HG02588 (cell line): Measurements from ENCODE around the gene SYNGR3.
"Not testable (repeated sequence)": the region's sequence is repeated elsewhere in the genome, so short reads cannot be mapped to it uniquely, and the experiment has no call there.

Experiments
- ATAC-seq: cut with Tn5 transposase; IDR thresholded peaks from one replicate; pipeline ENCODE4 v1.9.1; 2021; ENCODE audit warnings: mild to moderate bottlenecking, moderate library complexity; ENCODE audit not compliant: unreplicated experiment

Gene SYNGR3

DNA sequence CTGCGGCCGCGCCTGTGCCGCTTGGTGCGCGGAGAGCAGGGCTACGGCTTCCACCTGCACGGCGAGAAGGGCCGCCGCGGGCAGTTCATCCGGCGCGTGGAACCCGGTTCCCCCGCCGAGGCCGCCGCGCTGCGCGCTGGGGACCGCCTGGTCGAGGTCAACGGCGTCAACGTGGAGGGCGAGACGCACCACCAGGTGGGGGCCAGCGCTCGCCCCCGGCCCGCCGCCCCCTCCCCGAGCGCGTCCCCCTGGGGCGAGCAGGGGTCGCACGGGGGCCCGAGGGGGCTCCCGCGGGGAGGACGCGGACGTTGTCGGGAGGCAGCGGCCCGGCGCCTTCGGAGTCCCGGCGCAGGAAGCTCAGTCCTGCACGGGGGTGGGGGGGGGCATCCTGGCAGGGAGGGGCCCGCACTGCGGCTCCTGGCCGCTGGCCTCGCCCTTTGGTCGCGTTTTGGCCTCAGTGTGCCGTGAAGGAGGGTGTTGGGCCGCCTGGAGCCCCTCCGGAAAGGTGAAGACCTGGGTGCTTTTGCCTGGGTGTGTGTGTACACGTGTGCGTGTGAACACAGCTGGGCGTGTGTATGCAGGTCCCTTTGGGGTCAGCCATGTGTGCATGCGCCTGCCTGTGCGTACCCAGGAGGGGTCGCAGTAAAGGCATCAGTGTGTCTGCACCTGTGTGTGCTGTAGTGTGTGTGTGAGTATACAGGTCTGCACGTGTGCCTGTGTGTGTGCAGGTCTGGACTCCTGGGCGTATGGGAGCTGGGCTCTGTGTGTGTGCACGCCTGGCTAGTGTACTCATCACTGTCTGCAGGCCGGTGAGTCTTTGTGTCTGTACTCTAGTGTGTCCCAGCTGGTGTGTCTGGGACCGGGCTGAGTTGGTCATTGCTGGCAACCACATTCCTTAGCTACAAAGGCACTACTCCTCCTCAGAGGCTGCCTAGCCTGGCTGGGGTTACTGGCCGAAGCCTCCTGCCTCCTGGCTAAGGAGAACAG is 37.5 kb downstream of the SYNGR3 start:
- ATAC-seq, result no peak

DNA sequence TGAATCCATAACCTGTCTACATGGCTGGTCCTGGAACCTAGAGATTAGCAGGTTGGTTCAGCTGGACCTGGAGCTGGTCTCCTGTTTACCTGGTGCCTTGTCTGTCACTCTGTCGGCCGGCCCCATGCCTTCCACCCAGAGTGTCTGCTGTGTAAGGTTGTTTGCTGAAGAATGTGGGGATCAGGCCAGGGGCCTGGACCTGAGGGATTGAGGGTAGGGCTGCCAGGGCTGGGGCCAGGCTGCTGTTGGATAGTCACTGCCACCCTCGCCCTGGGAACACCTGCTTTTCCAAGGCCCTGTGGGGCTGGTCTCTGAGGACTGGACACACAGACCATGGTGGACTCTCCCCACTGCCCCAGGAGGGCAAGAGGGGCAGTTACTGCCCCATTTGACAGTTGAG is 38.4 kb downstream of the SYNGR3 start:
- no peak for ATAC-seq

DNA sequence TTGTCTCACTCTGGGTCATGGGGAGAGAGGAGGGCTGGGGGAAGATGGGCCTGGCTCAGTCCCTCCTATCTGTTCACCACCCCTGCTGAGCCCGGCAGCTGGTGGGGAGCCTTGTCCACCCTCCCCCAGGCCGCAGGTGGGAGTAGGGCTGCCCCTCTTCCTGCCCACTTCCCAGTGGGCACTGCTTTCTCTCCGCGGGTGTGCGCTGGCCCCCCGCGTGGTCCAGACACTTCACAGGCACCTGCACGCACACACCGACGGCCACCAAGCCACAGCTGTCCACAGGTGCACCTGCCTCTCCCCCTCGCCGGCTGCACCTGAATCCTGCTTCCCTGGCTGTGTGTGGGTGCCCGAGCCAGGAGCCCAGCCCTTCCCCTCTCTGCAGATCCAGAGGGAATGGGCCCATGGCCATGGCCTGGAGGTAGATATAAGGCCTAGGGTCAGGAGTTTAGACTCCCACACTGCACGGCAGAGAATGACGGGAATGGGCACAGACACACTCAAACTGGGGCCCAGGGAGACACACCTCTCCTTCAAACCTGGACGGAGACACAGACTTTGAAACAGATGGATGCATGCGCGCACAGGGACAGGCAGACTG is 39.0 kb downstream of the SYNGR3 start:
- no peak for ATAC-seq

DNA sequence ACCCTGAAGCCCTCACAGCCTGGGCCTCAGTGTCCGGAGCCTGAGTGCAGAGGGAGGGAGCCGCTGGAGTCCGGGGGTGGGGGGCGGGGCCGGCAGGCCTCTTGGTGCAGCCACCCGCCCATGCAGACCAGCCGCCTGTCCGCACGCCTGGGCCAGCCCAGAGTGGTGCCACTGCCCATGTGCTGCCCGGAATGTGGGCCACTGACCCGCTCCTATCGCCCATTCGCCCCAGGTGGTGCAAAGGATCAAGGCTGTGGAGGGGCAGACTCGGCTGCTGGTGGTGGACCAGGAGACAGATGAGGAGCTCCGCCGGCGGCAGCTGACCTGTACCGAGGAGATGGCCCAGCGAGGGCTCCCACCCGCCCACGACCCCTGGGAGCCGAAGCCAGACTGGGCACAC is 39.6 kb downstream of the SYNGR3 start:
- ATAC-seq, result no peak

DNA sequence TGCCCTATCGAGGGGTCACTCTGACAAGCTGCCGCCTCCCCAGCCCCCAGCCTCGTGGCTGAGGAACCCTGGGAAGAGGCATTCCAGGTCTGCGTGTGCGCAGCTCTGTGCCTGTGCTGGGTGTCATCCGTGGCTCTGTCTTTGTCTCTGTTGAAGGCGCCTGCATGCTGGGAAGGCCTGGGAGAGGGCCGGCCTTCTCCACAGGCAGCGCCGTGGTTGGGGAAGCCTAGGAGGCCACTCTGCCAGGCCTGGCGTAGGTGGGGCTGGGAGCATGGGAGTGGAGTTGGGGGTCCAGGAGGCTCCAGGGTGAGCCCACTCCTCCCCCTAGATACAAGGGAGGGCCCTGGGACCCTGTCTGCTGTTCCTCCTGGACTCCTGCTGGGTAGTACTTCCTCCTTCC is 40.3 kb downstream of the SYNGR3 start:
- no peak for ATAC-seq

DNA sequence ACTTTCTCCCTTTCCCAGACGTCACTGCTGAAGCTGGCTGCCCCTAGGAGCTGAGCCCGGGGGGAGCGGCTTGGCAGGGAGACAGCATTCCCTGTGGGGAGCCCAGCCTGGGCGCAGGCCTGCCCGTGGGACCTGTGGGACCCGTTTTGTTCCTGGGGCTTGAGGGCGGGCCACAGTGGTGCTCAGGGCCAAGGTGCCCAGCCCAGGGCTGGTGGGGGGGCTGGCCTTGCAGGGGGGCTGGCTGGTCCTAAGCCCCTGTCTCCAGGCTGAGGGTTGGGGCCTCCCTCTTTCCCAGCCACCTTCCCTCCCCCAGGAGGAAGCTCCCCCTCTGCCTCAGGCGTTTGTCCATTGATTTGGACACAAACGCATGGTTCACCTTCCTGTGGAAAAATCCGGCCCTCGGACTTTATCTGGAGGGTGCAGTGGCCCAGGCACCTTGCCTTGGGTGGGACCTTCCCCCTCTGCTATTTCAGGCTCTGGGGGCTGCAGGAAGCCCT is 41.4 kb downstream of the SYNGR3 start:
- ATAC-seq, result no peak

DNA sequence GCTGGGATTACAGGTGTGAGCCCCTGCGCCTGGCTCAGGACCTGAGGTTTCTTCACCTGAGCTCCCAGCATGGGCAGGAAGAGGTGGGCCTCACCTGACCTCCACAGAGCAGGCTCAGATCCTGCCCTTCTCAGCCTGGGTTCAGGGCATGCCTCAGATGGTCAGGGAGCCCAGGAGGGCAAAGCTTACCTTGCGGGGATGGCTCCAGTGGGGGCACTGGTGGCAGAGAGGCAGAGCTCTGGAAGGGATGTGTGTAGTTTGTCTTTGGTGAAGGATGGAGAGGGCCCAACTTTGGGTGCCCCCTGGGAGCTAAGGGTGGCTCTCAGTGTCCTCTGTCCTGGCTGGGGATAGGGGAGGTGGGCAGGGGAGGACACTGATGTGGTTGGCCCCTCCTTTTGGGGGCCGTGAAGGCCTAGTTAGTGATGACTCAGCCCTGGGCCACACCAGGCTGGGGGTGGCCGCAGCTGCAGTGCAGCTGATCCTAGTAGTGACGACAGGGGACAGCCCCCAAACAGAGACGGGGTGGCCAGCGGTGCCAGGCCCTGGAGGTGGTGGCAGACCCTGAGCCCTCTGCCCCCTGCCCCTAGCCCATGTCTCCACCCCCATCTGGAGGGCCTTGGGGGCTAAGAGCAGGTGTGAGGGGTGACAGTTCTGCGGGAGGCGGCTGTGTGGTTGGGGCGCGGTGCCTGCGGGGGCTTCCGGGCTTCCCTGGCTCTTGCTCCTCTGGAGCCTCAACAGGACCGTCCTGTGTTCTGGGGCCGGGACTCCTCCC is 42.7 kb downstream of the SYNGR3 start:
- no peak for ATAC-seq

DNA sequence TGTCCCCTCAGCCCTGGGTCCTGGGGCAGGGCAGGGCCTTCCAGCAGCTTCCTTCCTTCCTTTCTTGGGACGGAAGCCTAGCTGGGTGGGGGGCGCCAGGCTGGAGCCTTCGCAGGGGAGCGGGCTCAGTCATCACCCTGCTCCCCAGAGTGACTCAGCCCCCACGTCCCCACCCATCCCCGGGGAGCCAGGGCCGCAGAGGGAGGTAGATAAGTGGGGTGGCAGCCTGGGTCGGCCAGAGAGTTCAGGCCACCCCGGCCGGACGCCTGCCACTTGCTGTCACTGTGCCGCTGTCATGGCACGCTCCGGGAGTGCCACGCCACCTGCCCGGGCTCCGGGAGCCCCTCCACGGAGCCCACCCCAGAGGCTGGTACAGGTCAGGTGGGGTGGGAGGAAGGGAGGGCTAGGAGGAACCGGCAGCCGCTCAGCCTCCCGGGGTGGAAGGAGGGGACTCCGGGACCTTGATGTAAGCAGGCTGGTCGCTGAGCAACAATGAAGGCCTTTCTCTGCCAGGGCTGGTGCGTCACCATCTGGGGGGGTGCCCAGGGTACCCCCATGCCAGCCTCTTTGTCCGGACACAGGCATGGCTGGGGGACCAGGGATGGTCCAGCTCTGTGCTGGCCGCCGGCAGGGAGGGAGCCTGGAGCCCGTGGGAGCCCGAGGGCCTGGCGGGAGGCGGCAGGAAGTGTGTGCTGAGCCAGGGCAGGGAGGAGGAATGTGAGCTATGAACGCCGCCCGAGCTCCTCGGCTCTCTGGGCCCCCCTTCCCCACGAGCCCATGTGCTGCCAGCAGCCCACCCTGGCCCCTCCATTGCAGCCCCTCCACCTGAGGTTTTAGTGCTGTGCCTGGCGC is 43.5 kb downstream of the SYNGR3 start:
- ATAC-seq, result no peak

DNA sequence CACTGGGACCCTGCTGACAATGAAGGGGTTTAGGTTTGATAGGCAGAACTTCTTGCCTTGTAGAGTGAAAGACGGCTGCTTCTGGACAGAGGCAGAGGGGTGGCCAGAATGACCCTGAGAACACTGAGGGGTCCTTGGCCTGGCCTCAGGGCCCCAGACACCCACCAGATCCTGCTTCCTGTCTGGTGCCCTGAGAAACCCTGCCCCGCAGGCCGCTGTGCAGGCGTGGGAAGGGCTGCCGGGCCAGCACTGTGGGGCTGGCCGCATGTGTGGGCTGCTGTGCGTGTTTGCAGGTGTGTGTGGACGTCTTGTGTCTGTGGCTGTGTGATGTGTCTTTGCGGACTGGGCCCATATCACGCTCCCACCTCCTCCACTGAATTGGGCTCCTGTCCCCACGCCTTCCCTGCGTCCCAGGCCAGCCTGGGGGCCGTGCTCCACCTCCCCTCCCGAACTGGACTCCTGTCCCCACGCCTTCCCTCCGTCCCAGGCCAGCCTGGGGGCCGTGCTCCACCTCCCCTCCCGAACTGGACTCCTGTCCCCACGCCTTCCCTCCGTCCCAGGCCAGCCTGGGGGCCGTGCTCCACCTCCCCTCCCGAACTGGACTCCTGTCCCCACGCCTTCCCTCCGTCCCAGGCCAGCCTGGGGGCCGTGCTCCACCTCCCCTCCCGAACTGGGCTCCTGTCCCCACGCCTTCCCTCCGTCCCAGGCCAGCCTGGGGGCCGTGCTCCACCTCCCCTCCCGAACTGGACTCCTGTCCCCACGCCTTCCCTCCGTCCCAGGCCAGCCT is 44.3 kb downstream of the SYNGR3 start:
- not testable (repeated sequence) for ATAC-seq

DNA sequence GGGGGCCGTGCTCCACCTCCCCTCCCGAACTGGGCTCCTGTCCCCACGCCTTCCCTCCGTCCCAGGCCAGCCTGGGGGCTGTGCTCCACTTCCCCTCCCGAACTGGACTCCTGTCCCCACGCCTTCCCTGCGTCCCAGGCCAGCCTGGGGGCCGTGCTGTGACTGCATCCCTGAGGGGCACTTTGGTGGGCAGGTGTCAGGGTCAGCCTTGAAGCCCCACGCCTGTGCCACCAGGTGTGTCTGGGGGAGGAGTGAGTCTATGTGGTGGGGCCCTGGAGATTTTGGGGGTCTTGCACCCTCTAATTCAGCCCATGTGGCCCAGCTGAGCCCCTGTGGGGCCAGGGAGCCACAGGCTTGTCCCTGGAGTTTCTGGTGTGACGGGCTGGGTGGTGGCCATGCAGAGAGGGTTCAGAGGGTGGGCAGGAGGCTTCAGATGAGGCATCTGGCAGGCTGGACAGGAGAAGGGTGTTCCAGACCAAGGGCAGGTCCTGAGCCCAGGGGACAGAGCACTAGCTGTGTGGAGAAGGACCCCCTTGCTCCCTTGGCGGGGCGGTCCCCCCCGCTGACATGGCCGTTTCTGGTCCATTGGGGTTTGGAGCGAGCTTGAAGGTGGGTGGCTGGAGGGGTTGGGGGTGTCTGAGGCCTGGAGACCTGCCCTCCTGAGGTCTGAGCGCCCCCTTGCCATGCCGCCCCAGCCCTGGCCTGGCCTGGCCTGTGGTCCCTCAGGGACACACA is 45.1 kb downstream of the SYNGR3 start:
- ATAC-seq, result no peak

DNA sequence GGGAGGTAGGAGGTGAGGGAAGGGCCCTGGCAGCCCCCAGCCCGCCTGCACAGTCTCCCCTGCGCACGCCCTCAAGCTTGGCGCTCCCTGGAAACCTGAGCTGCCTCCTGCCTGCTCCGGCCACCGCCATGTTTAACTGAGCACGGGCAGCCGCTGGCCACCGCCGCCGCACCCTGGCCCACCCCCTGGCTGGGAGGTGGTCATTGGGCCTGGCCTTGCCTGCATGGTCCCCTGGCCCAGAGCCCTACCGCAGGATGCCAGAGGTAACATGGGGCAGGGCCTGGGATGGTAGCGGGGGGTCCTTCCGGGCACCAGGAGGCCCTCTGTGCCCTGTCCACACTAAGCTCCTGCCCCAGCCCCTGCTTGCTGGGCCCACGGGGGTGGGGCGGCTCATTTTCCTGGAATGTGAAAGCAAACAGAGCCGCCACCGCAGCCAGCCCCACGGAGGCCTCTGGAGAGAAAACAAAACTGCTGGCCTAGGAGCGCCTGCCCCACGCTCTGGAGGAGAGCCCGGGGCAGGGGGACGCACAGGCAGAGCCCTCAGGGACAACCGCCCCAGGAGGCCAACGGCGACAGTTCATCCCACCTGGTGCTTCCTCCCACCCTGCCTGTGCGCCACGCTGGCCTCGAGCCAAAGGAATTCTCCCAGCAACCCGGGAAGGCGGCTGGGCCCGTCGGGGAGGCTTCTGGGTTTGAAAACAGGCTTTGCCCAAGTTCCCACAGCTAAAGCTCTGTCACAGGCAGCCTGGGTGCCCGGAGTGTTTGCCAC is 45.8 kb downstream of the SYNGR3 start:
- no peak for ATAC-seq

DNA sequence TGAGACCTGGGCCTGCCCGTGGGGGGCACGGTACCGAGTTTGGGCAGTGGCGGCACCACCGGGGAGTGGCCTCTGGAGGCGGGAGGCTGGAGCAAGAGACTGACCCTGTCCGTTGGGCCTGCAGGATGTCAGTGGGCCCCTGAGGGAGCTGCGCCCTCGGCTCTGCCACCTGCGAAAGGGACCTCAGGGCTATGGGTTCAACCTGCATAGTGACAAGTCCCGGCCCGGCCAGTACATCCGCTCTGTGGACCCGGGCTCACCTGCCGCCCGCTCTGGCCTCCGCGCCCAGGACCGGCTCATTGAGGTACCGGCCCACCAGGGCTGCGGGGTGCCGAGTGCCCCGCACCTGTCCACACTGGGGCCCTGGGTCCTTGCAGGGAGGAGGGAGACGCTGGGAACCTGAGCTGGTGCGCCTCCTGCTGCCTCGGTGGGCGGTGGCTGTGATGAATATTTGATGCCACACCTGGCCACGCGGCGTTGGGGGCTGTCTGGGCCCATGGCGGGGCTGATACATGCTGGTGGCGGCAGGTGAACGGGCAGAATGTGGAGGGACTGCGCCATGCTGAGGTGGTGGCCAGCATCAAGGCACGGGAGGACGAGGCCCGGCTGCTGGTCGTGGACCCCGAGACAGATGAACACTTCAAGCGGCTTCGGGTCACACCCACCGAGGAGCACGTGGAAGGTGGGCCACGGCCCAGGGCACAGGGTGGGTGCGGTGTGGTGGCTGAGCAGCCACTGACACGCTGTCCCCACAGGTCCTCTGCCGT is 46.6 kb downstream of the SYNGR3 start:
- ATAC-seq, result no peak

DNA sequence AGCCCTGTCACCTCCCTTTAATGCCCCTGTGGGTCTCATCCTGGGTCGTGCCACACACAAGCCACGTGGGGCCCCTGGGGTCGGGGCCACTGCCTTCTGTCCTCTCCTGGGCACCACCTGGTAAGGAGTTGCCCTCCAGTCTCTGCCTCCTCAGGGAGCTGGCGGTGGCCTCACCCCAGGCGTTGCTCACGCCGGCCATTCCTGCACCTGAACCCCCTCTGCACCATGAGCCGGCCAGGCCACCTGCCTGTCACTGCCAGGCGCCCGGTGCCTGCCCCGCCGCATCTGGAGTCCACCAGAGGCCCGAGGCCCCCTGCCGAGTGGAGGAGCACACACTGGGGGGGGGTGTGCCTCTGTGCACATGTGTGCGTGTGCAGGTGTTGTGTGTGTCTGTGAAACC is 47.3 kb downstream of the SYNGR3 start:
- no peak for ATAC-seq

DNA sequence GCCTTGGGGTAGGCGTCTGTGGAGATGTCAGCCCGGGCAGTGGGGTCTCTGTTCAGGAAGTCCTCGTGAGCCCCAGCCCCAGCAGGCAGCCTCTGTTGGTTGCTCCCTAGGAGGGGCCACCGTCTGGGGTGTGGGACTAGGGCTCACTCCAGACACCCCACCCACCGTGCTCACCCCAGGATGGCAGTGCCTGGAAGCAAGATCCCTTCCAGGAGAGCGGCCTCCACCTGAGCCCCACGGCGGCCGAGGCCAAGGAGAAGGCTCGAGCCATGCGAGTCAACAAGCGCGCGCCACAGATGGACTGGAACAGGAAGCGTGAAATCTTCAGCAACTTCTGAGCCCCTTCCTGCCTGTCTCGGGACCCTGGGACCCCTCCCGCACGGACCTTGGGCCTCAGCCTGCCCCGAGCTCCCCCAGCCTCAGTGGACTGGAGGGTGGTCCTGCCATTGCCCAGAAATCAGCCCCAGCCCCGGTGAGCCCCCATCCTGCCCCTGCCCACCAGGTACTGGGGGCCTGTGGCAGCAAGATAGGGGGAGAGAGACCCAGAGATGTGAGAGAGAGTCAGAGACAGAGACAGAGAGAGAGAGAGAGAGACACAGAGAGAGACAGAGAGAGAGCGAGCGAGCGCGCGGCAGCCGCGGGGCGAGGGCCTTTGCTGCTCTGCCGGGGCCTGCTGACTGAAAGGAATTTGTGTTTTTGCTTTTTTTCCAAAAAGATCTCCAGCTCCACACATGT is 48.0 kb downstream of the SYNGR3 start:
- no peak for ATAC-seq

DNA sequence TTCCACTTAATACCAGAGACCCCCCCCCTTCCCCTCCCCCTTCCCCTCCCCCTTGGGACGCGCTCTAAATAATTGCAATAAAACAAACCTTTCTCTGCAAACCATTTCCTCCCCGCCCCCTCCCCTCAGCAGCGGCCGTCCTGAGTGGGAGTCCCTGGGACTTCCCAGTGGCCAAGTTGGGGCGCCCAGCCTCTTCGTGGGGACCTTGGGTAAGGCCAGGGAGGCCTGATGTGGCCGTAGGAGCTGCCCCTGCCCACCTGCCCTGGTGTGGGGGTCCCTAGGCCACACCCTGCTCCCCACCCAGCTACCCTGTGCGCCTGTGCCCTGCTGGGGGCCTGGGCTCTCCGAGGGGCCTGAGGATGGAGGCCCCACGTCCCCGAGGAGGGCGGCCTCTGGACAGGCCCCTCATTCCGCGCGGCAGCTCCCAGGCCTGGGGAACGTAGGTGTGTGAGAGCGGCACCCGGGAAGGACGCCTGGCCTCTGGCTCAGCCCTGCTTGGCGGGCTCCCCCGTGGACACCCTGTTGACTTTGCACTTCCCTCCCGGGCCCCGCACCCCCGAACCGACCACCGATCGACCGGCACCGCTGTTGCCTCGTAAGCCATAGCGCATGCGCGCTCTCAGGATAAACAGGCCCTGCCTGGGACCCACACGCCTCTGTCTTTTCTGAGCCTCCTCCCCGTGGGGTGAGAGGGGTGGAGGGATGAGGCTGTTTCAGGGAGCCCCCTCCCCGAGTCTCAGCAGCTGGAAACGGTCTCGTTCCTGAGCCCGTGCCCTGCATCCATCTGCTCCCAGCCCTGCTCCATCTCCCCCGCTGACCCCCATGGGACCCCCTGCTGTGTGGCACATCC is 48.8 kb downstream of the SYNGR3 start:
- ATAC-seq, result no peak
